Spleen (tissue), 11 donors: ENCODE measurements around the gene SUV39H1. TPM values are rescaled to one million over a fixed set of nuclear protein-coding genes. Genes with fewer than 3 reads are reported as not detected.
A peak's percentile ranks its signal among the peaks of the same experiment; 100 is the strongest.

ENCODE experiments used
- DNase-seq: peaks from one replicate; pipeline ENCODE4 v3.0.0-alpha.2; 2020
- H3K27ac ChIP-seq, 8 donors: fragments of 200-600 bp; sonication (generic) in 7 of 8; 1 replicate in 4 of 8; 2 replicates in 4 of 8; pipeline versions ENCODE4 v1.5.0 to v1.8.0; 2016 to 2021; ENCODE audit warnings: inconsistent platforms in 4 of 8, mild to moderate bottlenecking in 4 of 8, moderate library complexity in 1 of 8
- H3K27me3 ChIP-seq, 7 donors: fragments of 200-600 bp; sonication (generic) in 6 of 7; replicated peaks in 1 of 7; 1 replicate in 4 of 7; 2 replicates in 3 of 7; pipeline versions ENCODE4 v1.5.0 to v1.8.0; 2016 to 2021; ENCODE audit warnings: inconsistent platforms in 3 of 7, mild to moderate bottlenecking in 1 of 7
- H3K36me3 ChIP-seq, 6 donors: fragments of 200-600 bp; sonication (generic) in 5 of 6; 1 replicate in 4 of 6; 2 replicates in 2 of 6; pipeline versions ENCODE4 v1.5.0 to v1.8.0; 2016 to 2021; ENCODE audit warnings: inconsistent platforms in 2 of 6
- H3K4me1 ChIP-seq, 6 donors: fragments of 200-600 bp; sonication (generic) in 5 of 6; 1 replicate in 3 of 6; 2 replicates in 3 of 6; pipeline versions ENCODE4 v1.5.0 to v1.8.0; 2016 to 2021; ENCODE audit warnings: inconsistent platforms in 3 of 6
- H3K4me3 ChIP-seq, 8 donors: fragments of 200-600 bp; sonication (generic) in 7 of 8; 1 replicate in 4 of 8; 2 replicates in 4 of 8; pipeline versions ENCODE4 v1.5.0 to v1.8.0; 2016 to 2021; ENCODE audit warnings: inconsistent platforms in 4 of 8, mild to moderate bottlenecking in 4 of 8, moderate library complexity in 2 of 8
- H3K9me3 ChIP-seq, 8 donors: fragments of 200-600 bp; sonication (generic) in 7 of 8; 1 replicate in 4 of 8; 2 replicates in 4 of 8; pipeline versions ENCODE4 v1.5.0 to v1.8.0; 2016 to 2021; ENCODE audit warnings: inconsistent platforms in 4 of 8
- CTCF ChIP-seq, 11 experiments: fragments of 200-600 bp in 7 of 11; fragments of 450-650 bp in 4 of 11; sonication (generic) in 4 of 11; IDR thresholded peaks in 8 of 11; conservative IDR thresholded peaks in 3 of 11; 1 replicate in 7 of 11; 2 replicates in 4 of 11; pipeline versions ENCODE4 v1.4.0 to v1.8.0; 2016 to 2021; ENCODE audit warnings: antibody characterized with exemption in 11 of 11, inconsistent platforms in 4 of 11, mild to moderate bottlenecking in 1 of 11
- POLR2A ChIP-seq, 3 donors: fragments of 450-650 bp; IDR thresholded peaks; one replicate each; pipeline ENCODE4 v1.5.1; 2017; ENCODE audit warnings: antibody characterized with exemption in 3 of 3, mild to moderate bottlenecking in 1 of 3
- POLR2AphosphoS5 ChIP-seq, 3 donors: sonication (generic); formaldehyde crosslinking; IDR thresholded peaks; one replicate each; pipeline ENCODE4 v1.5.1; 2017; ENCODE audit warnings: antibody characterized with exemption in 3 of 3
- WGBS, 5 donors: extraction: QIAGEN DNeasy Blood & Tissue Kit in 3 of 5; methylation state at CpG; one replicate each; pipeline versions ENCODE4 v1.1.5 to v1.1.7; 2013 to 2018; 5-methylcytosine and 5-hydroxymethylcytosine counted together
- intact Hi-C: fragments of 100-400 bp; cut with DNase I; formaldehyde crosslinking; loops from one replicate; pipeline ENCODE4 v1.15.0; 2023; ENCODE audit warnings: low total_unique reads
- polyA plus RNA-seq, 3 donors: library from polyadenylated mRNA; stranded (reverse); fragments of 200-250 nt; gene quantifications; one replicate each; pipeline ENCODE4 v1.2.1, GENCODE V29; 2013
- total RNA-seq, 7 donors: library from RNA; depleted of rRNA in 3 of 7; stranded (reverse); fragments of >200 nt in 3 of 7; fragmentation: NEBNext Ultra II Directional in 4 of 7; extraction: Animal tissue kit (Norgen Biotek cat#: 25700) in 4 of 7; gene quantifications; one replicate each; pipeline versions ENCODE4 v1.1.0 to v1.2.1, GENCODE V29; 2016 to 2021
- donor health status: healthy with polysubstance abuse.
- donor health status: DM: no; HTN: no; CAD: no; lungs with moderate emphysema.
- donor health status: DM: no; HTN: no; CAD: no.
- donor health status: Bipolar disorder and iron deficiency.
- donor health status: healthy.
- donor health status: DM: no; HTN: no; CAD: no.
- donor health status: DM: yes; HTN: yes; CAD: no.

Gene SUV39H1
- total and polyA plus RNA-seq, 10 donors: 4.0 to 9.2 (median 6.9) TPM

- DNase-seq: peak; percentile 65
- WGBS, 5 donors: 33 to 85% (median 63%) methylated on average over 1 to 2 of the region's 2 CpGs; no CpG with 5 or more reads in 1 of the 5 donors
- peak overlapping the region in 3 of 8 donors; percentile 7 to 50 (median 35) for H3K27ac ChIP-seq
- intact Hi-C loops: no loop called here
- TF ChIP-seq POLR2A (IDR thresholded peaks at IDR 0.05) (no peak), CTCF (IDR thresholded peaks at IDR 0.05 in 8 of 11, conservative IDR thresholded peaks at IDR 0.05 in 3 of 11) (no peak), POLR2AphosphoS5 (IDR thresholded peaks at IDR 0.05) (no peak)
- peaks cover 0 to 80% (median 14%) of the 10 kb centered on the region in 6 donors for H3K36me3 ChIP-seq
- H3K4me1 ChIP-seq: peaks cover 0 to 27% (median 7%) of the 10 kb centered on the region in 6 donors
- no peaks in the 10 kb centered on the region for H3K27me3 ChIP-seq
- H3K9me3 ChIP-seq: no peaks in the 10 kb centered on the region
- H3K4me3 ChIP-seq: no peak overlapping the region
These were observed 5.5 kb downstream of the SUV39H1 start for GRCh38 chrX:48702032-48702431.

- 75 to 89% (median 82%) methylated on average over 4 of the region's 4 CpGs for WGBS, 5 donors
- Histone ChIP-seq H3K27me3 (no peaks in the 10 kb centered on the region), H3K36me3 (peaks cover 0 to 87% (median 14%) of the 10 kb centered on the region in 6 donors), H3K27ac (peak overlapping the region in 3 of 8 donors; percentile 7 to 50 (median 35)), H3K9me3 (no peaks in the 10 kb centered on the region), H3K4me1 (peaks cover 0 to 20% (median 2%) of the 10 kb centered on the region in 6 donors), H3K4me3 (no peak overlapping the region)
- peak; percentile 13 for DNase-seq
- TF ChIP-seq POLR2A (IDR thresholded peaks at IDR 0.05) (no peak), POLR2AphosphoS5 (IDR thresholded peaks at IDR 0.05) (no peak), CTCF (IDR thresholded peaks at IDR 0.05 in 8 of 11, conservative IDR thresholded peaks at IDR 0.05 in 3 of 11) (no peak)
- intact Hi-C loops: no loop called here
These were observed 6.2 kb downstream of the SUV39H1 start for GRCh38 chrX:48702716-48703115.

GRCh38 chrX:48703228-48703627 lies 6.7 kb downstream of the SUV39H1 start:
- intact Hi-C loops: no loop called here
- peaks cover 0 to 92% (median 14%) of the 10 kb centered on the region in 6 donors for H3K36me3 ChIP-seq

More at GRCh38 chrX:48703228-48703627, 6.7 kb downstream of the SUV39H1 start:
- DNase-seq: no peak
- no peak overlapping the region for H3K4me3 ChIP-seq
- H3K27ac ChIP-seq: no peak overlapping the region
- WGBS, 5 donors: 72 to 93% (median 86%) methylated on average over 7 of the region's 7 CpGs
- no peaks in the 10 kb centered on the region for H3K27me3 ChIP-seq
- H3K9me3 ChIP-seq: no peaks in the 10 kb centered on the region
- TF ChIP-seq CTCF (IDR thresholded peaks at IDR 0.05 in 8 of 11, conservative IDR thresholded peaks at IDR 0.05 in 3 of 11): no peak
- no peak for TF ChIP-seq POLR2A (IDR thresholded peaks at IDR 0.05)
- TF ChIP-seq POLR2AphosphoS5 (IDR thresholded peaks at IDR 0.05): no peak
- H3K4me1 ChIP-seq: peaks cover 0 to 17% (median 2%) of the 10 kb centered on the region in 6 donors
